ENCODE data around the gene DEGS2. TPM values are rescaled to one million over a fixed set of nuclear protein-coding genes. Genes with fewer than 3 reads are reported as not detected.

The DEGS2 gene
- total and polyA plus RNA-seq, 2 donors (not counting 1 experiment from before 2014, with no cell fraction given) = 0.82 to 6.4 TPM

DNA sequence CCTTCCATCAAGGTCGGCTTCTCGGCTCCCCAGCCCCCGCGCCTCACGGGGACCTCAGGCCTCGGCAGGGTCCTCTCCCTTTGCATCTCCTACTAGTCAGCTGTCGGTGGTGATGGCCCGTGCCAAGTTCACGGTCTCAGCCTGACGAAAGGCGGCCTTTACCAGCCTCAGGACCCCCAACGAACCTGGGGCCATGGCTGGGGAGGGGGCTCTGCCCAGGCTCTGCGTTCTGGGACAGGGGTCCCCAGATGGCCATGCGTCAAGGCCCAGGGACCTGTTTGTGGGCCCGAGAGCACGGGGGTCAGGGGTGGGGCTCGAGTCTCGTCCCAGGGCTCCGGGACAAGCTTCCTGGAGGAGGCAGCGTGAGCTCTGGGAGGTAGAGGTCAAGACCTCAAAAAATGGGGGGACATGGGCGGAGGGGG is 32.8 kb upstream of the DEGS2 start:
- Histone ChIP-seq H3K27ac (ENCODE audit: low read length in 2 of 2) (peak overlapping the region; percentile 88), H3K27me3 (replicated peaks in 1 of 4; ENCODE audit: control extremely low read depth in 1 of 4, control insufficient read depth in 3 of 4, insufficient read depth in 4 of 4, low read length in 3 of 4) (no peaks in the 10 kb centered on the region), H4K20me1 (ENCODE audit: control insufficient read depth, insufficient read depth, low read length, poor library complexity, severe bottlenecking) (no peaks in the 10 kb centered on the region), H3K36me3 (replicated peaks in 1 of 2; ENCODE audit: control extremely low read depth in 1 of 2, control insufficient read depth in 1 of 2, extremely low read depth in 1 of 2, insufficient read depth in 2 of 2, low read length in 1 of 2) (no peaks in the 10 kb centered on the region), H3K4me3 (ENCODE audit: control extremely low read depth in 1 of 5, extremely low read depth in 1 of 5, insufficient read depth in 1 of 5, low read depth in 2 of 5, low read length in 4 of 5) (peak overlapping the region; percentile 3 to 63 (median 52)), H3K79me2 (ENCODE audit: control insufficient read depth, insufficient read depth, low read length) (peaks cover 4% of the 10 kb centered on the region), H3K9ac (ENCODE audit: low read length) (peak overlapping the region; percentile 69), H3K4me2 (replicated peaks; ENCODE audit: low read depth, low read length, poor library complexity, severe bottlenecking) (peak overlapping the region; percentile 88), H3K9me3 (ENCODE audit: control extremely low read depth in 1 of 3, control insufficient read depth in 2 of 3, insufficient read depth in 1 of 3, low read length in 2 of 3) (peaks cover 0 to 3% (median 0%) of the 10 kb centered on the region in 3 donors), H2AFZ (ENCODE audit: insufficient read depth, low read depth, low read length, poor library complexity, severe bottlenecking) (peak overlapping the region; percentile 98), H3K4me1 (ENCODE audit: control insufficient read depth in 2 of 2, insufficient read depth in 2 of 2, low read length in 2 of 2) (peaks cover 10 to 14% of the 10 kb centered on the region in 2 donors)
- DNase-seq = no peak
- Mint-ChIP-seq H3K4me1 (peaks cover 9% of the 10 kb centered on the region), H3K9me3 (ENCODE audit: insufficient read depth) (no peaks in the 10 kb centered on the region), H3K27ac (peak overlapping the region; percentile 96), H3K27me3 (no peaks in the 10 kb centered on the region), H3K4me3 (peak overlapping the region; percentile 76)
- no peak for ATAC-seq (ENCODE audit: low read depth)
- WGBS (ENCODE audit: insufficient coverage) = 71% methylated on average over 21 of the region's 21 CpGs
- POLR2A ChIA-PET = interaction anchor here (0.9 to 1.4 kb wide), 4 partner anchors 22 to 210 kb away, joined by 3 to 6 read pairs (median 4); partner anchors contain the start of gene EVL
- CTCF ChIA-PET = interaction anchor here (1.0 to 4.3 kb wide), 43 partner anchors 13 to 221 kb away, joined by 3 to 85 read pairs (median 5); partner anchors contain the start of genes DEGS2, EVL and WDR25
- TF ChIP-seq EZH2 (IDR thresholded peaks at IDR 0.05; ENCODE audit: borderline replicate concordance, insufficient read depth, low read depth, low read length, poor library complexity, severe bottlenecking) (no peak), CTCF (IDR thresholded peaks at IDR 0.05) (no peak)
- intact Hi-C loops (cut with micrococcal nuclease) = loop anchor here (1.0 to 2.0 kb wide), 4 partner anchors 26 to 127 kb away; partner anchors contain the start of genes DEGS2 and EVL

DNA sequence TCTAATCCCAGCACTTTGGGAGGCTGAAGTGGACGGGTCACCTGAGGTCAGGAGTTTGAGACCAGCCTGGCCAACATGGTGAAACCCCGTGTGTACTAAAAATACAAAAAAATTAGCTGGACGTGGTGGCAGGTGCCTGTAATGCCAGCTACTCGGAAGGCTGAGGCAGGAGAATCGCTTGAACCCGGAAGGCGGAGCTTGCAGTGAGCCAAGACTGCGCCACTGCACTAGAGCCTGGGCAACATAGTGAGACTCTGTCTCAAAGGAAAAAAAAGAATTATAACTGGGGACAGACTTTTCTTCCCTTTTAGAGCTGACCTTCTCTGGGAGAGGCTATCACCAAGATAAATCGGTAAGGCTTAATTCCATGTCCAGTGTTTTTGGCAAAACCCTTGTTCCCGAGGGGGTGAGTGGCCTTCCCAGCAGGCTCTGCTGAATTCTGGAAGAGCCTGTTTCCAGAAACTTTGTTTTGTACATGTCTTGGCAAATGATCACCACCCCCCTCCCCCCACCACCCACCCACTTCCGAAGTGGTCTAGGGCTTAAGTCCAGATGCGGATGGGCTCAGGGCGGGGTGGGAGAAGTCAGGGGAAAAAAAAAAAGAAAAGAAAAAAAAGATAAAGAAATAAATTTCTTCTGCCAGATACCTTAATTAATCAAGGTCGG is 32.3 kb upstream of the DEGS2 start:
- H3K27ac Mint-ChIP-seq = no peak overlapping the region

More for the DNA sequence above, 32.3 kb upstream of the DEGS2 start:
- no peak overlapping the region for H3K4me3 Mint-ChIP-seq
- H2AFZ ChIP-seq (ENCODE audit: insufficient read depth, low read depth, low read length, poor library complexity, severe bottlenecking) = peak overlapping the region; percentile 98
- 93% methylated on average over 10 of the region's 14 CpGs for WGBS (ENCODE audit: insufficient coverage)
- H3K9me3 Mint-ChIP-seq (ENCODE audit: insufficient read depth) = no peaks in the 10 kb centered on the region
- no peak overlapping the region for H3K9ac ChIP-seq (ENCODE audit: low read length)
- H3K79me2 ChIP-seq (ENCODE audit: control insufficient read depth, insufficient read depth, low read length) = peaks cover 4% of the 10 kb centered on the region
- peaks cover 9% of the 10 kb centered on the region for H3K4me1 Mint-ChIP-seq
- H3K9me3 ChIP-seq (ENCODE audit: control extremely low read depth in 1 of 3, control insufficient read depth in 2 of 3, insufficient read depth in 1 of 3, low read length in 2 of 3) = peaks cover 0 to 3% (median 0%) of the 10 kb centered on the region in 3 donors
- no peaks in the 10 kb centered on the region for H3K27me3 Mint-ChIP-seq
- H4K20me1 ChIP-seq (ENCODE audit: control insufficient read depth, insufficient read depth, low read length, poor library complexity, severe bottlenecking) = no peaks in the 10 kb centered on the region
- no peaks in the 10 kb centered on the region for H3K36me3 ChIP-seq (replicated peaks in 1 of 2; ENCODE audit: control extremely low read depth in 1 of 2, control insufficient read depth in 1 of 2, extremely low read depth in 1 of 2, insufficient read depth in 2 of 2, low read length in 1 of 2)
- DNase-seq (no peak), ATAC-seq (ENCODE audit: low read depth) (no peak)
- H3K4me3 ChIP-seq (ENCODE audit: control extremely low read depth in 1 of 5, extremely low read depth in 1 of 5, insufficient read depth in 1 of 5, low read depth in 2 of 5, low read length in 4 of 5) = no peak overlapping the region
- CTCF ChIA-PET = interaction anchor here (1.0 to 4.3 kb wide), 24 partner anchors 13 to 220 kb away, joined by 3 to 85 read pairs (median 7); partner anchors contain the start of genes DEGS2 and EVL
- POLR2A ChIA-PET = interaction anchor here (0.9 to 1.4 kb wide), 2 partner anchors 34 to 127 kb away, joined by 3 read pairs; partner anchors contain the start of gene EVL
- TF ChIP-seq EZH2 (IDR thresholded peaks at IDR 0.05; ENCODE audit: borderline replicate concordance, insufficient read depth, low read depth, low read length, poor library complexity, severe bottlenecking) (no peak), CTCF (IDR thresholded peaks at IDR 0.05) (no peak)
- H3K4me2 ChIP-seq (replicated peaks; ENCODE audit: low read depth, low read length, poor library complexity, severe bottlenecking) = peak overlapping the region; percentile 88
- intact Hi-C loops (cut with micrococcal nuclease) = loop anchor here (1.0 to 2.0 kb wide), 4 partner anchors 25 to 127 kb away; partner anchors contain the start of genes DEGS2 and EVL
- peak overlapping the region in 1 of 2 donors; percentile 88 for H3K27ac ChIP-seq (ENCODE audit: low read length in 2 of 2)
- H3K4me1 ChIP-seq (ENCODE audit: control insufficient read depth in 2 of 2, insufficient read depth in 2 of 2, low read length in 2 of 2) = peaks cover 10 to 14% of the 10 kb centered on the region in 2 donors
- H3K27me3 ChIP-seq (replicated peaks in 1 of 4; ENCODE audit: control extremely low read depth in 1 of 4, control insufficient read depth in 3 of 4, insufficient read depth in 4 of 4, low read length in 3 of 4) = no peaks in the 10 kb centered on the region

Data from B cell (primary cell).